CD4-positive, alpha-beta T cell treated with Interleukin-6 at 100 ng/mL for 8 hours (primary cell): ENCODE data around the gene ACAD9.
"Not testable (repeated sequence)": the region's sequence is repeated elsewhere in the genome, so short reads cannot be mapped to it uniquely, and the experiment has no call there.

Source experiments
- DNase-seq: peaks from one replicate; pipeline ENCODE4 v3.0.0-alpha.2; 2020; ENCODE audit warnings: mixed read lengths, low spot score

The ACAD9 gene

DNA sequence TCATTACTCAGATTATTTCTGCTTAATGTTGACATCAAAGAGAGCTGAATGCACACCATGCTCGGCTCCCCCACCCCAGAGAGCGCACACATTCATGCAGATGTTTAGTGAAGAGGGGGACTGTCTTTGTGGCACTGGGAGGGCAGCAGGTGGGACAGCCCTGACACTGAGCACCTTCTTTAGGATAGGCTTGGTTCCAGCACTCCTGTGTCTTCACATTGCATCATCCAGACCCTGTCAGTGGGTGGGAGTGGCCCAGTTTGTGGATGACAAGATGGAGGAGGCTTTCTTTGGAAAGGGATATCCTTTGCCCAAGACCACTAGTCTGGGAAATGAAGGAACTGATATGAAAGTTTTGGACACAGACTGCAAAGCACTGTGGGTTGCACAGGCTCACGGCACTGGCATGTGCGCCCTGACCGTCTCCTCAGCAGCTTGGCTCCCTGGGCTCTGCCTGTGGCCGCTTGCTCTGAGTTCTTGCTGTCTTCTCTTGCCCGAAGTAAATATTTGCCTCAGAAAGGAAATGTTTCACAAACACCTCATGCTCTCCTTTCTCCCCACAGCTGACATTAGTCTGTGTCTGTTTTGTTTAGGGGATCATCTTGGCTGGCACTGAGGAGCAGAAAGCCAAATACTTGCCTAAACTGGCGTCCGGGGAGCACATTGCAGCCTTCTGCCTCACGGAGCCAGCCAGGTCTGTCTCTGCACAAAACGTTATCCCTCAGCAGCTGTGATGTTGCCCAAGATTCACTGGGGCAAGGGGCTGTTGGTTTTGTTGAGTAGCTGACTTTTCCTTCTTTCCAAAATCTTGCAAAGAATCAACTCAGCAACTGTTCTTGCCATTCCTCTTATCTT lies 16.6 kb downstream of the ACAD9 start:
- DNase-seq = no peak

DNA sequence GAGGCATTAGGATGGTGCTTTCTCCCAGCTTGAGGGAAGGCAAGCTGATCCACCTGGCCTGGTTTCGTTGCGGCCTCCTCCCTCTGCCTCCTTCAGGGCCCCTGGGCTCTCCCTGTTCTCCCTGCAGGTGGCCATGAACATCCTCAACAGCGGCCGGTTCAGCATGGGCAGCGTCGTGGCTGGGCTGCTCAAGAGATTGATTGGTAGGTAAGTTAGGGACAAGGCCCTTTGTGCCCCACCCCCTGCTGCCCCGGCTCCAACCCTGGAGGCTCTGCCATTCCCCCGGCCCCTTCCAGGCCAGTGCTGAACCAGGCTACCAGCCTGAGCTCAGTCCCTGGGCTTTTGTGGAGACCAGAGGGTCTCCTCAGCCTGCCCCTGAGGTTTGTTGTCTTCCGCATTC lies 23.0 kb downstream of the ACAD9 start:
- DNase-seq = no peak

DNA sequence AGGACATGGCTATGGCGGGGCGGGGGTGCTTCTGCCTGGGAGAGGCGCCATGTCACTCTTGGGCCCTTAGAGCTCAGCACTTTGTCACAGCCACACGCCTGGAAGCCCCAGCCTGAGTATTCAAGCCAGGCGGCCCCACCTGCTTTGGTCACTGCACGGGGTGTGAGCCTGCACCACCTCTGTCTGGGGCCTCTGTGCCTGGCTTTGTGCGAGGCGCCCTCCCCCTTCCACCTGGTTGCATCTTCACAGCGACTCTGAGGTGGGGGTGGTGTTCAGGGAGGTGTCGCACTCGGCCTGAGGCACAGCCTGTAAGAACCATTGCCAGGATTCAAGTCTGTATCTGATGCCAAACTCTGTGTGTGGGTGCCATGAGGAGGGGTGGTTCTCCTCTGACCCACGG lies 24.1 kb downstream of the ACAD9 start:
- DNase-seq = no peak

DNA sequence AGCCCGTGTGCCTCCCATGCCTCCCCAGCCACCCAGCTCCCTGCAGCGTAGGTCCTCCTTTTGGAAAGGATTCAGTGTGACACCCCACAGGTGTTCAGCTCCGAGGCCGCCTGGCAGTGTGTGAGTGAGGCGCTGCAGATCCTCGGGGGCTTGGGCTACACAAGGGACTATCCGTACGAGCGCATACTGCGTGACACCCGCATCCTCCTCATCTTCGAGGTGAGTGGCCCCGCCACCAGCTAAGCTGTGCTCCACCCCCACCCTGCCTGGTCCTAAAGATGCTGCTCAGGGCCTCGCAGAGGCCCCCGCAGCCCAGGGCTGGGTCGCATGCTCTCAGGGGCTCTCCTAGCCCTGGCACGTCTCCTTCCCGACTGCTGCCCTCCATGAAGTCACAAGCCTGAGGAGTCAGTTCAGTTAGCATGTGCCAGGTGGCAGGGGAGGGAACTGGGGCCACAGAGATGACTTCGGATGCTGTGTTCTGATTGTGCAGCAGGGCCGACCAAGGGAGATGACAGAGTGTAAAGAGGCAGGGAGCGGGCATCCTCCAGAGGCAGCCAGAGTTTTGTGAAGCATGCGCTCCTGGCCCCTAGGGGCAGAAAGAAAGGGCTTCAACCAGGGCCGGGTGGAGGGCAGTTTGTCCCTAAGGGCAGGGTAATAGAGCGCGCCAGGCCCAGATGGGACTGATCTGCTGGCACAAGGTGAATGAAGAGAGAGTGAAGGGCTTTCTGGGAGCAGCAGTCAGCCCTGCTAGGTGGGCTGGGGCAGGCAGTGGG lies 26.8 kb downstream of the ACAD9 start:
- DNase-seq = no peak

DNA sequence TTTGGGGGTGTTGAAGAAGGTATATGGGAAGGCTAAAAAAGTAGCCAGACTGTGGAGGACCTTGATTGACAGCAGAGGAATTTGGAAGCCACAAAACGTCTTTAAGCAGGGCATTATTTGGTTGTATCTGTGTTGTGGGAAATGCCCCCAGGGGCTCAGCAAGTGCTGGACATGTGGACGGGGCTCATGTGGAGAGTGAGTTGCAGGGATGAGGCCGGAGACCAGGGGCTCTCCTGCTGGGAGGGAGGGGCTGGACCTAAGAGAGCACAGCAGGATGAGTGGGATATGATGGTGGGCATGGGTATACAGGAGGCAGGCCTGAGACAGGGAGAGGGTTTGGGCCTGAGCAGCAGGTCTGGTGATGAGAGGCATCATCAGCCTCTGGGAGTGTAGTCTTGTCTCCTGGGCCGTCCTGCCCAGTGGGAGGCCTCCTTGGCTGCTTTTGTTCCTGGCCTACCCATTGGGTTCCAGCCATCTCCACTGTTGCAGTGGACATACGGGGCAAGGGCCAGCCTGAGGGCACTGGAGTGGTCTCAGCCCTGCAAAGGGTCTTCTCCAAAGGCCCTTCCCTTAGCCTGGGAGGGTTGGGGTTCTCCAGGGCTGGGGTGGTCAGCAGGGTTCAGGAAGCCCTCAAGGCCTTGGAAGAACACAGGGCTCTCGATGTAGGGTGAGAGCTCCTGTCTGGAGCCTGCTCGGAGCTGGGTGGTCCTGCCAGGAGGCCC lies 27.5 kb downstream of the ACAD9 start:
- no peak for DNase-seq

DNA sequence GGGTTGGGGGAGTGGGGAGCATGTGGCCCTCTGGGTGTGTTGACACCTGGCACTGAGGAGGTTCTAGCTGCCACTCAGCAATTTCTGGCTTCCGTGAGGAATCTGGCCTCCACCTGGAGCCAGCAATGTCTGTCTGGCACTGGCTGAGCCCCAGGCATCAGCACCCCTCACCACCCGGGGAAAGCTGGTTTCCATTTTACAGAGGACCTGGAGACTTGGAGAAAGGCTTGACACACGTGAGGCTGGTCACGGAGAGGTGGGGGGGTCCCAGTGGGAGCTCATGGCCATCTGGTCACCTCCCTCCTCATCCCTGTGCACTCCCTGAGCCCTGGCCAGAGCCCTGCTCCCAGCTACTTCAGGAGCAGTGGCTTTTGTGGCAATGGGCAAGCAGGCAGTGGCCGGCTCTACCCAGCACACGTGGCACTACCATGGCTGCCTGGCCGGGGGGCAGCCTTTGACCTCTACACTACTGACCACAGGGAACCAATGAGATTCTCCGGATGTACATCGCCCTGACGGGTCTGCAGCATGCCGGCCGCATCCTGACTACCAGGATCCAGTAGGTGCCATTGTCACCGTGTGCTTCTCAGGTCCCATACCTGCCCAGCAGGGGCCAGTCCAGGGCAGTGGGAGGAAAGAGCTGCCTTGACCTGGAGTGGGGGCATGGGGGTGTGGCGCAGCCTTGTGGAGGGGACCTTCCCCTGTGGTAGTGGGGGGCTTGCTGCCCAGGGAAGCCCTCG lies 28.5 kb downstream of the ACAD9 start:
- DNase-seq = no peak

DNA sequence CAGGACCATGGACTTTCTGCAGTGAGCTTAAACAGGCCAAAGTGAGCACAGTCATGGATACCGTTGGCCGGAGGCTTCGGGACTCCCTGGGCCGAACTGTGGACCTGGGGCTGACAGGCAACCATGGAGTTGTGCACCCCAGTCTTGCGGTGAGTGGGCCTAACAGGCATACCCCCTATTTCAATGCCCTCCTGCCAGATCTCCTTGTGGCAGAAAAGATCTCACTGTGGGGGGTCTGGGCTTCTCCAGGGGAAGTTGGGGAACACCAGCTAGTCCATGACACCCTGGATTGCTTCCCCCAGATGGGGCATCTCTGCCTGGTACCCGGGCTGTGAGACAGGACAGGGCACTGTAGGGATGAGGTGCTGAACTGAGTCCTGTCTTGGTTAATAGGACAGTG lies 29.5 kb downstream of the ACAD9 start:
- DNase-seq = no peak

DNA sequence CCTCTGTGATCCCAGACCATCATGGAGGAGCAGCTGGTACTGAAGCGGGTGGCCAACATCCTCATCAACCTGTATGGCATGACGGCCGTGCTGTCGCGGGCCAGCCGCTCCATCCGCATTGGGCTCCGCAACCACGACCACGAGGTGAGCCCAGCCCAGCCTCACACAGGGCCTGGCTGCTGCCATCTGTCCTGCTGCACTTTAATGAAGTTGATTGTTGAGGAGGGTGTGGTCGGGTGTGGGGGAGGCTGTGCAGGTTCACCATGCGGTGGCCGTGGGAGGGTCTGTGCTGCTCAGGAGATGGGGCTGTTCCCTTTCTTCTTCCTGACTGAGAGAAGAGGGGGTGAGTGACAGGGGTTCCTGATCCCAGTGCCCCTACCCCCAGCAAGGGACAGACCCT lies 30.6 kb downstream of the ACAD9 start:
- DNase-seq = no peak

DNA sequence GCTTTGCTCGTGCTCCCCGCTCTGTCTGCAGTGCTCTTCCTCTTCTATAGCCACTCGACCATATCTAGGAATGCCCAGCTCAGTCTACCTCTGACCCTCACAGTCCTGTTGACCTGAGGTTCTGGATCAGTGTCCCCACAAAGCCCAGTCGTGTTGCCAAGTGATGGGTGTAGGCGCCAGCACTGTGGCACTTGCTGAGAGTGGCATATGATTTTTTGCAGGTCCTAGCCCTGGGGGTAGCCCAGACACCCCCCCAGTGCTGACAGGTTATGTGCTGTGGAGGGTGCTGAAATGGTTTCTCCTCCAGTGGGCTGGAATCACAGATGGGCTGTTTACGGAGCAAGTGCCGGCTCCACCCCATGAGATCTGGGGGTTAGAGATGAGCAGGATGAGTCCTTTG lies 32.5 kb downstream of the ACAD9 start:
- no peak for DNase-seq

DNA sequence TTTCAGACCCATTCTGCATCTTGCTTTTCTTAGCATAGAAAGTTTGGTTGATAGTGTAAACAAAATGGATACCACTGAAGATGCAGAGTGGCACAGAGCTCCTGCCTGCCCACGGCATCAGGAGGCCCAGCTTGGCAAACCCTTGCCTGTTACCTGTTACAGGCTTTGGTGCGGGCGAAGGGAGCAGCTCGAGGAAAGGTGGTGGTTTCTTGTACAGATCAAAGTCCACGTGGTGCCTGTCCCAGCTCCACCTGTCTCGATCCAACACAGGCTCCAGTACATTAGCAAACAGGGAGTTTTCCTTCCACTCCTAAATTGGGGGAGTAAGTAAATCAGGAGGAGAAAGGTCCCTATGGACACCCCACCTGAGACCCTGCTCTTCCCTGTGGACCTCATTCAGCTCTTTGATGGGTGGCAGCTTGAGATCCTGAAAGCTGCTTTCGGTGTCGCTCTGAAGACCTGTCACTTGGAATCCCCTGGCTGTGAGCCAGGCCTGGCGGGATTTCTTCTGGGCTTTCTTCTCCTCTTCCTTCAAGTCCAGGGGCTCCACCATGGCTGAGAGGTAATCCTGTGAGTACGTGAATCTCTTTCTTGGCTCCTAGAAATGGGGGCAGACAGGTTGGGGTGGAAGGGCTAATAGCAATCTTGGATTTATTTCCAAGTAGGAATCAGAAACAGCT lies 35.7 kb downstream of the ACAD9 start:
- no peak for DNase-seq

DNA sequence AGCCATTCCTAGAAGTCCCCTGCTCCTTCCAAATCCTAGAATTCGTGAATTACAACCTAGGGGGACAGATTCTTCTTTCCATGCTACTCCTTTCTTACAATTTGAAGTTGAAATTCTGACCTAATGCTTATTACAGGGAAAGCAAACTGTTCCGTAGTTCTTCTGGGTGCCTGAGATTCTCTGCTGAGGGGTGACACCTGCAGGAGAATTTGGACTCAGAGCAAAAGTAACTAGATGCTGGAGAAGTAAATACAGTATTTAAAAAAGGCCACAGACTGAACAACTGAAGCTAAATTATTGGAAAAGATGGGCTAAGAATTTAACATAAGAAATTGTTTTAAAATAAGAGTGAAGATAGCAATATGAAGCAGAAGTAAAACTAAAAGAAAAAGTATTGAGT lies 37.9 kb downstream of the ACAD9 start:
- no peak for DNase-seq

DNA sequence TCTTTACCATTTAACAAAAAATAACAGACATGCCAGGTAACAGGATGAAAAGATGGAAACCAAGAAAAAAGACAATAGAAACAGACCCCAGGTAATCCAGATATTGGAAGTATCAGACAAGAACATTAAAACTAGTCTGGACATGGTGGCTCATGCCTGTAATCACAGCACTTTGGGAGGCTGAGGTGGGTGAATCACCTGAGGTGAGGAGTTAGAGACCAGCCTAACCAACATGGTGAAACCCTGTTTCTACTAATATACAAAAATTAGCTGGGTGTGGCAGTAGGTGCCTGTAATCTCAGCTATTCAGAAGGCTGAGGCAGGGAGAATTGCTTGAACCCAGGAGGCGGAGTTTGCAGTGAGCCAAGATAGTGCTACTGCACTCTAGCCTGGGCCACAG lies 40.6 kb downstream of the ACAD9 start:
- no peak for DNase-seq

DNA sequence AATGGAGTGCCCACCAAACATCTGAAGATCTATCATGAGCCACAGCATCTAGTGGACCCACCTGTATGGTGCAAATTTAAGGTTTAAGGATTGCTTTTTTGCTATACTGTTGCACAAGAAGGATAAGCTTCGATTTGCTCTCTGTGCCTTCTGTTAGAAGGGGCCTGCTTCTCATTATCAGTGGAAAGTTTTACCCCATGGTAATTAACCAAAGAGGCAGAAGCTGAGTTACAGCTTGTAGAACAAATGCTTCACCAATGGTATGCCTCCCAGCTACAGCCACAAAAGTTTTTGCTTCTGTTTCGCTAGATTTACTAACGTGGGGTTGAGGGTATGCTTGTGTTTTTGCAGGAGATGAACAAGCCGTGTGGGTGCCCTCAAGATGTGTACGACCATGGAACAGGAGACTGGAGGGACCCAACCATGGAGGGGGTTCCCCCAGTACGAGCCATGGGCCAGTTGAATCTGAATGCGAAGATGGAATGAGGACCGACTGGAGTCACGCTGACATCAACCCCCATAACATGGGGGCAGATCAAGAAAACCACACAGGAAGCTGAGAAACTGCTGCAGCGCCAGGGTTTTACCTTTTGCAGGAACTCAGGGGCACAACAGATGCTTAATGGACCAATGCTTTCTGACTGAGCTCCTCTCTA lies 43.5 kb downstream of the ACAD9 start:
- peak; percentile 65 for DNase-seq

DNA sequence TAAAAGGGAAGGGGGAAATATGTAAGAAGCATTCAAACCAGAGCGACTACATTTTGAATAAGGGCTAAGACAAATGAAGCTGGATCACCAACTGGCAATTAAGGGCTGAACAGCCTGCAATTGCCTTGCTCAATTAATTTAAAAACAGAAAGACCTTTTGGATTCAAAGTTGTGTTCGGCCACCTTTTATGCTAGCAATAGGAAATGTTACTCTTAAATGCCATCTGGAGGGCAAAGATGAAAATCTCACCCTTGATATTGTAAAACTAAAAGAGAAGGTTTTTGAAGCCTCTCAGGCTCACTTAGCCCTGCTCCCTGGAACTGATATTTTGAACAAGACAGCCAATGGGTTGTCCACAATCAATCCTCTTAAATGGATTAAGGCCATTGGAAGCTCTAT lies 44.2 kb downstream of the ACAD9 start:
- DNase-seq = peak; percentile 36

DNA sequence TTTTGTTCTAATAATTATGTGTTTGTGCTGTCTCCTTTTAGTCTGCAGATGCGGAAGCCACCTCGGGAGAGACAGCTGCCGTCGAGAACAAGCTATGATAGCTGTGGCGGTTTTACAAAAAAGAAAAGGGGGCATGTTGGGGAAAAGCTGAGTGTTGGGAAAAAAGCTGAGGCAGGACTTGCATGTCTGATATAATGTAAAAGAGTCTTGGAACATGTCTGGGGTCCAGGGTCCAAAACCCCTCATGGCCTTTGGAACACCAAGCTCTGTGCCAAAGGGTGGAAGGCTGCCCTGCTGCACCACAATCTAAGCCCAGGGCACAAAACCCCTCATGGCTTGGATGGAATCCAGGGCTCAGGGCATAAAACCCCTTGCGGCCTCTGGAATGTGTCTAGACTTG lies 44.6 kb downstream of the ACAD9 start:
- DNase-seq = not testable (repeated sequence)

DNA sequence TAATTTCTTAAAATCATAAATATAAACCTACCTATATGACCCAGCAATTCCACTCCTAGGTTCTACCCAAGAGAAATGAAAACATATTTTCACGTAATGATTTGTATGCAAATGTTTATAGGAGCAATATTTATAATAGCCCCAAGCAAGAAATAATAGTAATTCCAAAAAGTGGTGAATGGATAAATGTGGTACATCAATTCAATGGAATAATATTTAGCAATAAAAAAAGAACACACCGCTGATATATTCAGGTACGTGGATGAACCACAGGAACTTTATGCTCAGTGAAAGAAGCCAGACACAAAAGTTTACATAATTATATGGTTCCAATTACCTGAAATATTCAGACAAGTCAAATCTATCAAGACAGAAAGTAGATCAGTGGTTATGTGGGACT lies 49.9 kb downstream of the ACAD9 start:
- no peak for DNase-seq

DNA sequence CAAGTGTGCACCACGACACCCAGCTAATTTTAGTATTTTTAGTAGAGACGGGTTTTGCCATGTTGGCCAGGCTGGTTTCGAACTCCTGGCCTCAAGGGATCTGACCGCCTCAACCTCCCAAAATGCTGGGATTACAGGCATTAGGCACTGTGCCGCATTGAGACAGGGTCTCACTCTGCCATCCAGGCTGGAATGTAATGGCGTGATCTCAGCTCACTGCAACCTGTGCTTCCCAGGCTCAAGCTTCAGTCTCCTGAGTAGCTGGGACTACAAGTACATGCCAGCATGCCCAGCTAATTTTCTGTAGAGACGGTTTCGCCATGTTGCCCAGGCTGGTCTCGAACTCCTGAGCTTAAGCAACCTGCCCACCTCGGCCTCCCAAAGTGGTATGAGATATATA lies 51.6 kb downstream of the ACAD9 start:
- no peak for DNase-seq

DNA sequence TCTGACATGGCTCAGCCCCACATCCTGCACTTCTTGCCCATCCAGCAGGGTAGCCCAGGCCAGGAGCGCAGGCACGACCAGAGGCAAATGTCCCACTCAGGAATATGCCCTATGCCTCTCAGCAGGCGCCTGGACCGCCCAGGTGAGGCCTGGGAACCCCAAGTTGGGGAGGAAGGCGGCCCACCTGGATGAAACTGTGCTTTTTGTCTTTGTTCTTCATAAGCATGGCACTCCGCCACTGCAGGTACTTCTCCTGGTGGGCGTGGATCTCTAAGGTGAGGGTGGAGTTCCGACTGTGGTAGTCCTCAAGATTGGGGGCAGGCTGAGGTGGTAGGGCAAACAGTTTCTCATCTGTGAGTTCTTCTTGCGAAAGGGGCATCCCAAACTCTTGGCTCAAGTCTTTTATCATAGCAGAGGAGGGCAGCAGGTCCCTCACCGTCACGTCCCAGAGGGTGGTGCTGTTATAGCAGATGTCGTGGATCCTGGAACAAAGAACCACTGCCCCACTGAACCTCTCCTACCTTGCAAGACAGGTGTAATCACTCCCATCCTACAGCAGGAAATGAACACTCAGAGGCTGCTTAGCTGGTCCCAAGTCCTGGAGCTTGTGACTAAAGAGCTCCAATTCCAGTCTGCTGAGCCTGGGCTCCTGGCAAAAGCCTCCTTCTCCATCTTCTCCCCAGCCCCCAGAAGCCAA lies 53.2 kb downstream of the ACAD9 start:
- DNase-seq = no peak

DNA sequence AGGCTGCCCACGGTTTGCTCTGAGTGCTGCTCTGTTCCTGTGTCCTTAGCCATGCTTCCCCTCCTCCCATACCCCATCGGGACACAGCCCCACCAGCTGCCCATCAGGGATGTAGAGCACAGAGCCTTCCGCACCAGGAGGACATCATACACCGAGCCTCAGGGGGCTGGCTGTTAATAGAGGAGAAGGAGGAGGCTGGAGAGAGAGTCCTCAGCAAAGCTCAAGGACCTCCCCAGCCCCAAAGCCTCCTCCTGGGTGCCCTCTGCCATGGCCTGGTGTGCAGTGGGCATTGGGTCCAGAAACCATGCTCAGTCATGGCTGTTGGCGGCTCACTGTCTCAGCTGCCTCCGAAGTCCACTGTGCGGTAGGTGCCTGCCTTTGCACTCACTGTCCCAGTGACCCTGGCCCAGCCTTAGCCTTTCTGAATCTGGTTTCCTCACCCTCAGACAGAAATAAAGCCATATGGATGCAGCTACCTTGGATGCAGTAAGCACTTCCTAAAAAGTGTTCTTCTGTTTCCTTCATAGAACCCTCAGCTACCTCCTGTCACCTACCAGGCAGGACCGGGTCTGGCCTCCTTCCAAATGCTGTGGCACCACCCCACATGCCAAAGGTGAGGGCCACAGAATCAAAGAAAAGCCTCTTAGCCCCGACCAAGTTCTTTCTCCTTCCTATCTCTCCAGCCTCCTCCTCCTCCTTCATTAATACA lies 53.9 kb downstream of the ACAD9 start:
- DNase-seq = no peak

DNA sequence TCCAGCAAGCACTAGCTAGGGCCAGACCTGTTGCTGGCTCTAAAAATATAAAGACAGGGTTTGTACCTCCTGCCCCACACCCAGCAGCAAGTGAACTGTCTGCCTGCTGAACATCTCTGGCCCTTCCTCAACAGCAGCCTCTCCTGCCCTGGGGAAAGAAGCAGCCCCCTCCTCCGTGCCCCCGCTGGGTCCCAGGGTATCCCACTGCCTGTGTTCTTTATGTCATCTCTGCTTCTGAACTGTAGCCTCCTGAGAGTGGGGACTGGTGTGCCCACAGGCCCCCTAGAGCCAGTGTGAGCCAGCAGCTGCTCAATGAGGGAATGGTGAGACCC lies 54.5 kb downstream of the ACAD9 start:
- DNase-seq = no peak
